ENCODE data around the gene SLAIN1. TPM values are rescaled to one million over a fixed set of nuclear protein-coding genes. Genes with fewer than 3 reads are reported as not detected.
A peak's percentile ranks its signal among the peaks of the same experiment; 100 is the strongest.

Gene SLAIN1
- total and polyA plus RNA-seq, 3 donors from 2014 or later = 73.1 to 149 (median 114) TPM

DNA sequence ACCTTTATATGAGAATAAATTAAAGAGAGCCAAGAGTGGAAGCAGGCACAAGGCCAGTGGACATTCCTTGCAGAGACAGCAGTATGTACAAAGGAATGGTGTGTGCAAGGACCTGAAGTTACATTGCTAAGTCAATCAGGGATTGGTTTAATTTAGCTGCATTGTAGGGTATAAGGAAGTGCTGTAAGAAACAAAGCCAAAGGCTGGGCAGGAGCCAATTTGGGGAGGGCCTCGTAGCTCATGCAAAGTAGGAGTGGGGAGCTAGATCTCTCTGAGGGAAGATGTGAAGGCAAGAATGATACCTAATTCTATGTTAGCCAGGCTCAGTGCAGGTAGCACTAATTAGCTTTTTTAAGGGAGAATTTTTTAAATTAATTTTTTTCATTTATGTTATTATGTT is 76.7 kb downstream of the SLAIN1 start:
- no peak for TF ChIP-seq POLR2A (IDR thresholded peaks at IDR 0.05)
- TF ChIP-seq, protein P1, sequence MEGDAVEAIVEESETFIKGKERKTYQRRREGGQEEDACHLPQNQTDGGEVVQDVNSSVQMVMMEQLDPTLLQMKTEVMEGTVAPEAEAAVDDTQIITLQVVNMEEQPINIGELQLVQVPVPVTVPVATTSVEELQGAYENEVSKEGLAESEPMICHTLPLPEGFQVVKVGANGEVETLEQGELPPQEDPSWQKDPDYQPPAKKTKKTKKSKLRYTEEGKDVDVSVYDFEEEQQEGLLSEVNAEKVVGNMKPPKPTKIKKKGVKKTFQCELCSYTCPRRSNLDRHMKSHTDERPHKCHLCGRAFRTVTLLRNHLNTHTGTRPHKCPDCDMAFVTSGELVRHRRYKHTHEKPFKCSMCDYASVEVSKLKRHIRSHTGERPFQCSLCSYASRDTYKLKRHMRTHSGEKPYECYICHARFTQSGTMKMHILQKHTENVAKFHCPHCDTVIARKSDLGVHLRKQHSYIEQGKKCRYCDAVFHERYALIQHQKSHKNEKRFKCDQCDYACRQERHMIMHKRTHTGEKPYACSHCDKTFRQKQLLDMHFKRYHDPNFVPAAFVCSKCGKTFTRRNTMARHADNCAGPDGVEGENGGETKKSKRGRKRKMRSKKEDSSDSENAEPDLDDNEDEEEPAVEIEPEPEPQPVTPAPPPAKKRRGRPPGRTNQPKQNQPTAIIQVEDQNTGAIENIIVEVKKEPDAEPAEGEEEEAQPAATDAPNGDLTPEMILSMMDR (IDR thresholded peaks at IDR 0.05) = no peak
- H3K4me1 ChIP-seq = no peaks in the 10 kb centered on the region
- no peaks in the 10 kb centered on the region for H3K36me3 ChIP-seq (ENCODE audit: low read depth, missing control alignments)
- no peak overlapping the region for H3K27ac ChIP-seq
- no peak overlapping the region for H3K4me3 ChIP-seq
- no peaks in the 10 kb centered on the region for H3K27me3 ChIP-seq
- intact Hi-C loops (cut with DNase I; ENCODE audit: low total_unique reads) = no loop called here
- no peak for DNase-seq
- H3K9me3 ChIP-seq = no peaks in the 10 kb centered on the region
- 59 to 62% methylated on average over 1 of the region's 1 CpG for WGBS, 2 donors

DNA sequence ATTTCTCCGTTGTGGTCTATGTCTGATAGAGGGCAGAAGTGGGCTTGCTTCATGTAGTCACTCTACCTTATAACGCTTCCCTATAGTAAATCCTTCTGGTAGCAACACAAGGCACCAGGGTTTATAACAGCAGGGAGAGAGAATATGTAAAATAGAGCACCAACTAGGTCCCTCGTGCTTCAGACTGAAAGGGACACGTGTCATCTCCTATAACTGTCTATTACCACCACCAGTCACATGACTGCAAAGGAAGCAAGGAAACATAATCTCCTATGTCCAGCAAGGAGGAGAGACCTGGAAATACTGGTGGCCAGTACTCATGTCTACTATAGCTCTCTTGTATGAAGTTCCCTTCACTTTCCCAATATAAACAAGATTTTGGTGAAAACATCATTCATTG is 79.2 kb downstream of the SLAIN1 start:
- intact Hi-C loops (cut with DNase I; ENCODE audit: low total_unique reads) = no loop called here
- H3K4me1 ChIP-seq = no peaks in the 10 kb centered on the region
- TF ChIP-seq POLR2A (IDR thresholded peaks at IDR 0.05) = no peak
- TF ChIP-seq, protein P1 (IDR thresholded peaks at IDR 0.05) = no peak
- H3K27ac ChIP-seq = no peak overlapping the region
- no peaks in the 10 kb centered on the region for H3K9me3 ChIP-seq
- H3K27me3 ChIP-seq = no peaks in the 10 kb centered on the region
- no peak overlapping the region for H3K4me3 ChIP-seq
- DNase-seq = no peak
- whole genome bisulfite sequencing, 2 donors = 61 to 70% methylated on average over 4 of the region's 4 CpGs
- H3K36me3 ChIP-seq (ENCODE audit: low read depth, missing control alignments) = no peaks in the 10 kb centered on the region

DNA sequence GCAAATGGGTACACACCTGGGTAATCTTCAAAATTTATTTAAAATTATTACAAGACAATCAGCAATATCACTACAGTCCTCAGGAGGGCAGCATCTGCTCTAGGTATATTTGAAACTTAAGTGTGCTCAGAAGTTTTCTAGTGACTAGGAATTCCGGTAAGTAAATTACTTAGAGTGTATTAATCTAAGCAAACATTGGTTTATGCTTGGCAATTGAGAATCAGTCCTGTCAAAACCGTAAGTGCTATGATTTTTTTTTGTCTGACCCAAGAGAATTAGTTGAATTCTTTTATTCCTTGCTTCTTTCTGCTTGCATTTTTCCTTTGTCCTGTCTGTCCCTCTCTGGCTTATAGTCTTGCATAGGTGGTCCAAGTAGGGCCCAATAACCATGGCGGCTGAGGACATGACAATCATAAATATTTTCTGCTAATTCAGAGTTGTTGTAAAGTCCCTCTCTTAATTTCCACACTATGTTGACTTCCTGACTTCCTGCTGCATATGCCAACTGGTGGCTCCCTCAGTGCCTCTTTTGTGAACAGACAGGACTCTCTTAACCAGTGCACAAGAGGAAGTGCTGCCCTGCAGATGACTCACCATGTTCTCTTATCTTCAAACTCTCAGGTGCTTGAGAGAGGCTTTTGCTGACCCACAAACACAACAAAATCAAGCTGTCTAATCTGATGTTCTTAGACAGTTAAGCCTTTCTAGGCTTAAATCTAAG is 82.2 kb downstream of the SLAIN1 start:
- H3K9me3 ChIP-seq = no peaks in the 10 kb centered on the region
- no peak overlapping the region for H3K4me3 ChIP-seq
- H3K36me3 ChIP-seq (ENCODE audit: low read depth, missing control alignments) = no peaks in the 10 kb centered on the region
- no peak overlapping the region for H3K27ac ChIP-seq
- 40 to 45% methylated on average over 3 of the region's 3 CpGs for WGBS, 2 donors
- DNase-seq = peak; percentile 67
- TF ChIP-seq, protein P1 (IDR thresholded peaks at IDR 0.05) = peak; percentile 52 to 60 (median 53)
- TF ChIP-seq POLR2A (IDR thresholded peaks at IDR 0.05) = no peak
- intact Hi-C loops (cut with DNase I; ENCODE audit: low total_unique reads) = loop anchor here (5.0 kb wide), 1 partner anchor 343 kb away; no protein-coding TSS in a partner anchor
- H3K4me1 ChIP-seq = no peaks in the 10 kb centered on the region
- no peaks in the 10 kb centered on the region for H3K27me3 ChIP-seq

DNA sequence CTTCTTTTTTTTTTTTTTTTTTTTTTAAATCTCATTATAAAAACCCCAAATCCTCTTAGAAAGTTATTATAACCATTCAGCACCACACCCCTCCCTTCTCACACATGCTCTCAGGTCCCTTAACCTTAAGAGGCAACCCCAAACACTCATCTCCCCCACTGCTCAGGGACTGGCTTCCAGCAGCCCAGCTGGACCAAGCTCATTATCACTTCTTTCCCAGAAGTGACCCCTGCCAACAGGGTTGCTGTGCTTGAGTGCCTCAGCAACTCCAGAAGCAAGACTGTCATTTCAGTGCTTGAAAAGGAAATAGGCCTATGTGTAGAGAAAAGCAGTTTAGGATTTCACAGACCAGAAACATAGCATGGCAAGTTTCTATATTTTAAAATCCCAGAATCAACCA is 84.3 kb downstream of the SLAIN1 start:
- intact Hi-C loops (cut with DNase I; ENCODE audit: low total_unique reads) = loop anchor here (5.0 kb wide), 1 partner anchor 340 kb away; no protein-coding TSS in a partner anchor
- TF ChIP-seq, protein P1 (IDR thresholded peaks at IDR 0.05) = no peak
- no peak for TF ChIP-seq POLR2A (IDR thresholded peaks at IDR 0.05)
- DNase-seq = no peak
- Histone ChIP-seq H3K36me3 (ENCODE audit: low read depth, missing control alignments) (no peaks in the 10 kb centered on the region), H3K9me3 (no peaks in the 10 kb centered on the region), H3K27me3 (no peaks in the 10 kb centered on the region), H3K4me1 (no peaks in the 10 kb centered on the region), H3K4me3 (no peak overlapping the region), H3K27ac (no peak overlapping the region)

DNA sequence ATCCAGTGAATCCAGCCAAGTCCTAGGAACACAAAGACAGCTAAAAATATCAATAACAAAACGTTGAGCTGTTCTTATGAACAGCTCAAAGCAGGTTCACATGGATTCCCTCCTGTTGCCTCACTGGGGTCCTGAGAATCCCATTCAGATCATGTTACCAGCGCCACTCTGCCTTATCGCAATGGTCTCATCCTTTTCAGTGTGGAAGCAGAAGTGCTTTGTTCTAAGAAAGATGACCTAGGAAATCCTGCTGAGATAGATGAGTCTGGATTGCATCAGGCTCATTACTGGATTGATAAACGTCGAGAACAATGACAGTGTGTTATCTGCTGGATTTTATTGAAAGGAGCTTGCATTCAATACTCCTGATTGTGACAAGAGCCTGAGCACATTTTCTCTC is 87.0 kb downstream of the SLAIN1 start:
- no peaks in the 10 kb centered on the region for H3K9me3 ChIP-seq
- no peak for DNase-seq
- intact Hi-C loops (cut with DNase I; ENCODE audit: low total_unique reads) = loop anchor here (5.0 kb wide), 1 partner anchor 338 kb away; no protein-coding TSS in a partner anchor
- no peaks in the 10 kb centered on the region for H3K27me3 ChIP-seq
- H3K4me1 ChIP-seq = no peaks in the 10 kb centered on the region
- TF ChIP-seq, protein P1 (IDR thresholded peaks at IDR 0.05) = no peak
- no peak for TF ChIP-seq POLR2A (IDR thresholded peaks at IDR 0.05)
- no peak overlapping the region for H3K27ac ChIP-seq
- 63 to 73% methylated on average over 5 of the region's 5 CpGs for WGBS, 2 donors
- H3K4me3 ChIP-seq = no peak overlapping the region
- no peaks in the 10 kb centered on the region for H3K36me3 ChIP-seq (ENCODE audit: low read depth, missing control alignments)
